Measurements from ENCODE around the gene BLM. TPM values are rescaled to one million over a fixed set of nuclear protein-coding genes. Genes with fewer than 3 reads are reported as not detected.

The BLM gene
- total and polyA plus RNA-seq, 2 of the 4 experiments (the other 2 are of a cell fraction) = 2.5 to 6.5 TPM

GRCh38 chr15:90790561-90790960 is 73.4 kb downstream of the BLM start:
- in situ Hi-C loops (cut with MboI; ENCODE audit: low sequenced_read_pairs) (no loop called here), intact Hi-C loops (cut with micrococcal nuclease) (no loop called here), dilution Hi-C loops (cut with HindIII; ENCODE audit: low sequenced_read_pairs, unreplicated experiment) (no loop called here)
- H4K91ac ChIP-seq (ENCODE audit: insufficient read depth, low read depth, low read length) = no peak overlapping the region
- DNase-seq (no peak), ATAC-seq (ENCODE audit: low read depth) (no peak)
- no peak overlapping the region for H2BK20ac ChIP-seq (ENCODE audit: low read depth, low read length)
- H3K4me2 ChIP-seq (ENCODE audit: low read depth, low read length) = no peak overlapping the region
- no peak overlapping the region for H2BK5ac ChIP-seq (ENCODE audit: low read depth, low read length, poor library complexity, severe bottlenecking)
- peaks cover 5% of the 10 kb centered on the region; the same call in 1 of the 2 replicates for H3K9me1 ChIP-seq (ENCODE audit: insufficient read depth, low read length)
- ChIA-PET CTCF (no interaction called here), POLR2A (ENCODE audit: unreplicated experiment) (no interaction called here)
- WGBS, 2 experiments (ENCODE audit: extremely low coverage in 2 of 2, insufficient read length in 1 of 2) = no CpG with 5 or more reads among the region's 4 CpGs
- no peak overlapping the region for H3K9ac ChIP-seq (ENCODE audit: low read depth, low read length)
- no peak overlapping the region for H4K5ac ChIP-seq (ENCODE audit: low read depth, low read length)
- H3K4me1 ChIP-seq (ENCODE audit: control insufficient read depth, insufficient read depth, low read length) = no peaks in the 10 kb centered on the region
- H2AFZ ChIP-seq (replicated peaks; ENCODE audit: low read length, poor library complexity) = no peak overlapping the region
- H3K36me3 ChIP-seq (ENCODE audit: control insufficient read depth, insufficient read depth, low read length) = no peaks in the 10 kb centered on the region
- no peaks in the 10 kb centered on the region for H3K9me3 ChIP-seq (ENCODE audit: control insufficient read depth, insufficient read depth, low read length)
- no peaks in the 10 kb centered on the region for H4K20me1 ChIP-seq (ENCODE audit: insufficient read depth, low read length)
- H3K56ac ChIP-seq (ENCODE audit: extremely low read depth, insufficient read depth, low read length) = no peak overlapping the region
- no peak overlapping the region for H3K4me3 ChIP-seq (ENCODE audit: insufficient read depth, low read depth, low read length)
- no peak for TF ChIP-seq RFX5 (IDR thresholded peaks at IDR 0.05; ENCODE audit: low read depth, low read length)
- H2AK9ac ChIP-seq (replicated peaks; ENCODE audit: low read depth, low read length, poor library complexity) = no peak overlapping the region
- H2AK5ac ChIP-seq (ENCODE audit: low read depth, low read length) = no peak overlapping the region
- no peak overlapping the region for H3K27ac ChIP-seq (ENCODE audit: insufficient read depth, low read length)
- H3K14ac ChIP-seq (replicated peaks; ENCODE audit: low read depth, low read length) = no peak overlapping the region
- H3K27me3 ChIP-seq (ENCODE audit: control insufficient read depth, insufficient read depth, low read length) = no peaks in the 10 kb centered on the region
- H3K18ac ChIP-seq (ENCODE audit: low read depth, low read length) = no peak overlapping the region
- H3K4ac ChIP-seq (ENCODE audit: low read depth, low read length) = no peak overlapping the region
- H2BK120ac ChIP-seq (ENCODE audit: low read depth, low read length) = no peak overlapping the region
- no peaks in the 10 kb centered on the region for H3K79me1 ChIP-seq (ENCODE audit: low read depth in 1 of 2, low read length in 2 of 2)
- H2BK15ac ChIP-seq (ENCODE audit: low read depth, low read length) = no peak overlapping the region
- H3K23ac ChIP-seq (ENCODE audit: low read depth, low read length) = no peak overlapping the region
- H4K8ac ChIP-seq (ENCODE audit: low read depth in 2 of 2, low read length in 2 of 2) = no peak overlapping the region
- BruUV-seq (replicated peaks) = no TSS peak
